Hepatocyte (in vitro differentiated cells): Measurements from ENCODE around the gene CITED4. TPM values are rescaled to one million over a fixed set of nuclear protein-coding genes. Genes with fewer than 3 reads are reported as not detected.

ENCODE experiments used
- DNase-seq: peaks from one replicate; pipeline ENCODE4 v3.0.0-alpha.2; 2016; ENCODE audit warnings: low spot score
- H2AFZ ChIP-seq: fragments of 200-600 bp; sonication (generic); 2 replicates; pipeline ENCODE4 v1.6.0; 2016; ENCODE audit warnings: antibody characterized with exemption, mild to moderate bottlenecking
- H3K27ac ChIP-seq: fragments of 200-600 bp; sonication (generic); 2 replicates; pipeline ENCODE4 v1.5.1; 2016; ENCODE audit warnings: mild to moderate bottlenecking
- H3K27me3 ChIP-seq: fragments of 200-600 bp; sonication (generic); 2 replicates; pipeline ENCODE4 v1.6.1; 2016
- H3K36me3 ChIP-seq: fragments of 200-600 bp; sonication (generic); replicated peaks from 2 replicates; pipeline ENCODE4 v1.5.1; 2016; ENCODE audit warnings: low read depth; ENCODE audit not compliant: insufficient read depth
- H3K4me1 ChIP-seq: fragments of 200-600 bp; sonication (generic); 2 replicates; pipeline ENCODE4 v1.5.1; 2016; ENCODE audit warnings: mild to moderate bottlenecking, moderate library complexity; ENCODE audit not compliant: insufficient read depth
- H3K4me2 ChIP-seq: fragments of 200-600 bp; sonication (generic); 2 replicates; pipeline ENCODE4 v1.6.0; 2016
- H3K4me3 ChIP-seq: fragments of 200-600 bp; sonication (generic); 2 replicates; pipeline ENCODE4 v1.5.1; 2016; ENCODE audit warnings: mild to moderate bottlenecking
- H3K79me2 ChIP-seq: fragments of 200-600 bp; sonication (generic); 2 replicates; pipeline ENCODE4 v1.6.0; 2017; ENCODE audit warnings: mild to moderate bottlenecking
- H3K9me2 ChIP-seq: fragments of 200-600 bp; sonication (generic); replicated peaks from 2 replicates; pipeline ENCODE4 v1.6.0; 2017; ENCODE audit warnings: mild to moderate bottlenecking; ENCODE audit not compliant: insufficient read depth
- H3K9me3 ChIP-seq: fragments of 200-600 bp; sonication (generic); 2 replicates; pipeline ENCODE4 v1.5.1; 2016; ENCODE audit warnings: low read depth, mild to moderate bottlenecking
- H4K20me1 ChIP-seq: fragments of 200-600 bp; sonication (generic); 2 replicates; pipeline ENCODE4 v1.6.0; 2016; ENCODE audit warnings: mild to moderate bottlenecking; ENCODE audit not compliant: insufficient read depth, poor library complexity, severe bottlenecking
- EZH2 ChIP-seq: fragments of 200-600 bp; sonication (generic); IDR thresholded peaks from 2 replicates; pipeline ENCODE4 v1.6.1; 2016; ENCODE audit warnings: antibody characterized with exemption, mild to moderate bottlenecking, borderline replicate concordance
- EZH2phosphoT487 ChIP-seq: fragments of 200-600 bp; sonication (generic); IDR thresholded peaks from one replicate; pipeline ENCODE4 v1.6.1; 2018; ENCODE audit warnings: antibody characterized with exemption, mild to moderate bottlenecking, low read depth, moderate library complexity; ENCODE audit not compliant: unreplicated experiment, severe bottlenecking
- WGBS: methylation state at CpG from one replicate; pipeline ENCODE4 v1.1.6; 2016; ENCODE audit warnings: low lambda C conversion rate; ENCODE audit errors: missing lambda C conversion rate; 5-methylcytosine and 5-hydroxymethylcytosine counted together
- polyA plus RNA-seq: library from polyadenylated mRNA; unstranded; fragments of >200 nt; fragmentation: Nextera tagmentation; extraction: Ambion mirVana; gene quantifications from 2 replicates; pipeline ENCODE4 v1.2.1, GENCODE V29; 2016
- total RNA-seq: library from RNA; depleted of rRNA; stranded (reverse); fragments of >200 nt; gene quantifications from 2 replicates; pipeline ENCODE4 v1.2.3, GENCODE V29; 2014
- TF ChIP-seq, protein P1 (sequence below): fragments of 200-600 bp; sonication (generic); IDR thresholded peaks from 2 replicates; pipeline ENCODE4 v1.5.1; 2016; ENCODE audit warnings: antibody characterized with exemption, mild to moderate bottlenecking; ENCODE audit not compliant: poor library complexity

CITED4 gene
- total and polyA plus RNA-seq, 2 experiments from 2014 or later: 6.8 to 29.0 TPM

DNA sequence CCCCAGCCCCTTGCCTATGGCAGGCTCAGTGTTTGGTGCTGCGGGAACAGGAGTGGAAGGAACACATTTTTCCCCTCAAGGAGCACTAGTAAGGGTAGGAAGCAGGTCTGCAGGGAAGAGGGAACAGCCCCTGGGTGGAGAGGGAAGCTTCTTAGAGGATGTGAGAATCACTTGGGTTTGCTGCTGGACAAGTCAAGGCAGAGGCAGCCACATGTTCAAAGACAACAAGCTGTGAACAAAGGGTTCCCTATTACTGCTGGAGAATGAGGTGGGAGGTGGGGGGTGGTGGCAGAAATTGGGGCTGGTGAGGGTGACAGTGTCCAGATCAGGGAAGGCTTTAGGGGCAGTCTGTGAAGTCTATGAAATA lies 24.8 kb upstream of the CITED4 start:
- WGBS: 82% methylated on average over 1 of the region's 1 CpG
- H3K4me1 ChIP-seq: no peaks in the 10 kb centered on the region
- no peak overlapping the region for H3K4me2 ChIP-seq

DNA sequence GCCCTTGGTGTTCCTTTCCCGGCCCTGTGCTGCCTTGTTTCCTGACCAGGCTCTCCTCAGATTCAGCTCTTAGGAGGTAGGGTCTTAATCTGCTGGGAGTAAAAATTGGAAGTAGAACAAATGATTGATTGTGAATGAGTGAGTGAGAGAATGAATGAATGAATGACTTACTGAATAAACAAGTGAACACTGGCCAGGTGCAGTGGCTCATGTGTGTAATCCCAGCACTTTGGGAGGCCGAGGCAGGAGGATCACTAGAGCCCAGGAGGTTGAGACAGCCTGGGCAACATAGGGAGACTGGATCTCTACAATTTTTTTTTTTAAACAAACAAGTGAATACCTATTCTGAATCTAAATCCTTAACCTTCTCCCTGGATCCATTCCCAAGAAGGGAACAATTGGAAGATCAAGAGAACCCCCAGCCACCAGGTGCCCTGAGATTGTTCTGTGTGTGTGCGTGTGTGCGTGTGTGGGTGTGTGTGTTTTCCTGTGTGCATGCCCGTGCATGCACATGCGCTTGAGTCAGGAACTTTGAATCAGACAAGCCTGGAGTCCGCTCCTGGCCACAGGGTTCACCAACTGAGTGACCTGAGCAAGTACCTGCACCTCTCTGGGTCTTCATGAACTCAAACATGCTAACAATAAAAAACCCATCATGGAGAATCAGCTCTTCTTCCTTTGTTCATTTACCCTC lies 24.3 kb upstream of the CITED4 start:
- no peaks in the 10 kb centered on the region for H3K9me2 ChIP-seq
- no peak overlapping the region for H3K4me2 ChIP-seq
- H3K27ac ChIP-seq: no peak overlapping the region
- no peaks in the 10 kb centered on the region for H3K79me2 ChIP-seq
- peaks cover 23% of the 10 kb centered on the region for H3K27me3 ChIP-seq
- no peak for DNase-seq
- 84% methylated on average over 7 of the region's 7 CpGs for WGBS
- TF ChIP-seq, protein P1, sequence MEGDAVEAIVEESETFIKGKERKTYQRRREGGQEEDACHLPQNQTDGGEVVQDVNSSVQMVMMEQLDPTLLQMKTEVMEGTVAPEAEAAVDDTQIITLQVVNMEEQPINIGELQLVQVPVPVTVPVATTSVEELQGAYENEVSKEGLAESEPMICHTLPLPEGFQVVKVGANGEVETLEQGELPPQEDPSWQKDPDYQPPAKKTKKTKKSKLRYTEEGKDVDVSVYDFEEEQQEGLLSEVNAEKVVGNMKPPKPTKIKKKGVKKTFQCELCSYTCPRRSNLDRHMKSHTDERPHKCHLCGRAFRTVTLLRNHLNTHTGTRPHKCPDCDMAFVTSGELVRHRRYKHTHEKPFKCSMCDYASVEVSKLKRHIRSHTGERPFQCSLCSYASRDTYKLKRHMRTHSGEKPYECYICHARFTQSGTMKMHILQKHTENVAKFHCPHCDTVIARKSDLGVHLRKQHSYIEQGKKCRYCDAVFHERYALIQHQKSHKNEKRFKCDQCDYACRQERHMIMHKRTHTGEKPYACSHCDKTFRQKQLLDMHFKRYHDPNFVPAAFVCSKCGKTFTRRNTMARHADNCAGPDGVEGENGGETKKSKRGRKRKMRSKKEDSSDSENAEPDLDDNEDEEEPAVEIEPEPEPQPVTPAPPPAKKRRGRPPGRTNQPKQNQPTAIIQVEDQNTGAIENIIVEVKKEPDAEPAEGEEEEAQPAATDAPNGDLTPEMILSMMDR: no peak
- TF ChIP-seq EZH2 (no peak), EZH2phosphoT487 (no peak)
- no peaks in the 10 kb centered on the region for H3K4me1 ChIP-seq
- no peaks in the 10 kb centered on the region for H4K20me1 ChIP-seq
- H3K9me3 ChIP-seq: no peaks in the 10 kb centered on the region
- no peak overlapping the region for H3K4me3 ChIP-seq
- no peak overlapping the region for H2AFZ ChIP-seq
- no peaks in the 10 kb centered on the region for H3K36me3 ChIP-seq

More for the DNA sequence above, 24.8 kb upstream of the CITED4 start:
- H3K27ac ChIP-seq: no peak overlapping the region
- no peak overlapping the region for H3K4me3 ChIP-seq
- H3K9me3 ChIP-seq: no peaks in the 10 kb centered on the region
- no peaks in the 10 kb centered on the region for H3K36me3 ChIP-seq
- H3K79me2 ChIP-seq: no peaks in the 10 kb centered on the region
- H3K9me2 ChIP-seq: no peaks in the 10 kb centered on the region
- no peak for DNase-seq
- H4K20me1 ChIP-seq: no peaks in the 10 kb centered on the region
- H2AFZ ChIP-seq: no peak overlapping the region
- TF ChIP-seq, protein P1: no peak
- no peak for TF ChIP-seq EZH2
- no peak for TF ChIP-seq EZH2phosphoT487
- H3K27me3 ChIP-seq: peaks cover 23% of the 10 kb centered on the region

DNA sequence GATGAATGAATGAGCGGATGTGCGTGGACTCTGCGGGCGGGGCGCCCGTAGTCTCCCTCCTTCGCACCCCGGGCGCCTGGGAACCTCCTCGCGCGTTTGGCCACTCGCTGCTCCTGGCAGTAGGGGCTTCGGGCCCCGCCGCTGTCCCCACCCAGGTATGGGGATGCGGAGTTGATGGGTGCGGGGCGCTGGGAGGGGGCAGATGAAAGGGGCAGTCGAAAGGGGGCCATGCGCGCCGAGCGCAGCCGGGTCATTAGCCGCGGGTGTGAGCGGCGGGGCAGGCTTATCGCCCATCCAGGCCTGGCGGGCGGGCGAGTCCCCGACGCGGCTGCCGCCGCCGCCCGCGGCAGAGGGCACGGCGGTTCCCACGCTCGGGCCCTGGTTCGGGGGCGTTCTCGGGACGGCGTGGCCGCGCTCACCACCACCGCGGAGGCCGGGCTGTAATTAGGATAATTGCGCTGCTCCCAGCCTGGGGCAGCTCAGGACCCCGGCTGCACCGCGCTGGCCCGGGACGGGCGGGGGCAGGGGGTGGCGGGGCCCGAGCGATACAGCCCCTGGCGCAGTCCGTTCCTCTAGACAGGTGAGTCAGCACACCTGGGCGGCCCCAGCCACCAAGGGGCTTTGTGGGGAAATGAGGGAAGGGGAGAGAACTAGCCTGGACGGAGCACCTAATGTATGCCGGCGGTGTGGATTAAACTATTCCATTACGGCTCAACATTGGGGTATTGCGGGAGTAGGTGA lies 22.1 kb upstream of the CITED4 start:
- Histone ChIP-seq H3K4me1 (no peaks in the 10 kb centered on the region), H3K9me3 (no peaks in the 10 kb centered on the region), H3K36me3 (no peaks in the 10 kb centered on the region), H3K27ac (no peak overlapping the region), H3K9me2 (no peaks in the 10 kb centered on the region), H3K27me3 (peaks cover 23% of the 10 kb centered on the region), H3K4me2 (peak overlapping the region; percentile 73), H4K20me1 (no peaks in the 10 kb centered on the region), H3K4me3 (no peak overlapping the region), H2AFZ (peak overlapping the region; percentile 35), H3K79me2 (no peaks in the 10 kb centered on the region)
- TF ChIP-seq EZH2phosphoT487 (peak; percentile 36), EZH2 (peak; percentile 82)
- TF ChIP-seq, protein P1: no peak
- DNase-seq: no peak
- WGBS: 36% methylated on average over 39 of the region's 73 CpGs
